ENCODE results near the gene MPIG6B.

MPIG6B gene

GRCh38 chr6:31770860-31771259 is 47.7 kb downstream of the MPIG6B start:
- H3K27ac ChIP-seq (ENCODE audit: low read length): no peak overlapping the region
- no peaks in the 10 kb centered on the region for H3K9me3 ChIP-seq (ENCODE audit: control insufficient read depth in 2 of 2, low read length in 2 of 2)
- no peak overlapping the region for H3K4me3 ChIP-seq (ENCODE audit: low read length in 2 of 2)
- H3K4me1 ChIP-seq (ENCODE audit: control insufficient read depth, insufficient read depth, low read length): peaks cover 6% of the 10 kb centered on the region
- H3K9ac ChIP-seq (ENCODE audit: low read length in 2 of 2): no peak overlapping the region
- H3K27me3 ChIP-seq (ENCODE audit: control insufficient read depth in 1 of 2, insufficient read depth in 2 of 2, low read length in 2 of 2): peaks cover 3 to 8% of the 10 kb centered on the region in 2 donors
- no peaks in the 10 kb centered on the region for H3K36me3 ChIP-seq (ENCODE audit: control insufficient read depth in 2 of 2, insufficient read depth in 2 of 2, low read length in 2 of 2)

GRCh38 chr6:31771992-31772358 is 48.8 kb downstream of the MPIG6B start:
- Histone ChIP-seq H3K4me1 (ENCODE audit: control insufficient read depth, insufficient read depth, low read length) (peaks cover 6% of the 10 kb centered on the region), H3K27me3 (ENCODE audit: control insufficient read depth in 1 of 2, insufficient read depth in 2 of 2, low read length in 2 of 2) (no peaks in the 10 kb centered on the region), H3K36me3 (ENCODE audit: control insufficient read depth in 2 of 2, insufficient read depth in 2 of 2, low read length in 2 of 2) (no peaks in the 10 kb centered on the region), H3K4me3 (ENCODE audit: low read length in 2 of 2) (no peak overlapping the region), H3K9me3 (ENCODE audit: control insufficient read depth in 2 of 2, low read length in 2 of 2) (no peaks in the 10 kb centered on the region), H3K27ac (ENCODE audit: low read length) (no peak overlapping the region), H3K9ac (ENCODE audit: low read length in 2 of 2) (no peak overlapping the region)

DNA sequence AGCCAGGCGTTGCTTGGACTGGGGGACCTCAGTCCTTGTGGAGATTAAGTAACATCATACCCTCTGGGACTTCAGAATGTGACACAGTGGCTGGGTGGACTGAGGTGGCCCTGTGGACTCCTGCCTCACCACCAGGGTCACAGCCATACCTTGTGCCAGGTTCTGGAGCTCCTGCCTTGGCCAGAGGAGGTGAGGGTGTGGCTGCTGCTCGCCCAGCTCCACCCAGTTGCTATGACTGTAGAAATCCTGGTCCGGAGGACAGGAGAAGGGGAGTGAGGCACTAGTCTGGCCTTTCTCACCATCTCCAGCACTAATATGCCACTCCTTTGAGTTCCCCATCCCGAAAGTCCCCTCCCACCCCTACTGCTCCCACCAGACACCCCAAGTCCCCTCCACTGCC is 52.0 kb downstream of the MPIG6B start:
- no peak overlapping the region for H3K9ac ChIP-seq (ENCODE audit: low read length in 2 of 2)
- H3K27me3 ChIP-seq (ENCODE audit: control insufficient read depth in 1 of 2, insufficient read depth in 2 of 2, low read length in 2 of 2): no peaks in the 10 kb centered on the region
- no peaks in the 10 kb centered on the region for H3K9me3 ChIP-seq (ENCODE audit: control insufficient read depth in 2 of 2, low read length in 2 of 2)
- no peak overlapping the region for H3K27ac ChIP-seq (ENCODE audit: low read length)
- no peak overlapping the region for H3K4me3 ChIP-seq (ENCODE audit: low read length in 2 of 2)
- peaks cover 9% of the 10 kb centered on the region for H3K4me1 ChIP-seq (ENCODE audit: control insufficient read depth, insufficient read depth, low read length)
- peaks cover 6 to 10% of the 10 kb centered on the region in 2 donors for H3K36me3 ChIP-seq (ENCODE audit: control insufficient read depth in 2 of 2, insufficient read depth in 2 of 2, low read length in 2 of 2)

- Histone ChIP-seq H3K27me3 (ENCODE audit: control insufficient read depth in 1 of 2, insufficient read depth in 2 of 2, low read length in 2 of 2) (no peaks in the 10 kb centered on the region), H3K4me1 (ENCODE audit: control insufficient read depth, insufficient read depth, low read length) (peaks cover 9% of the 10 kb centered on the region), H3K27ac (ENCODE audit: low read length) (no peak overlapping the region), H3K9ac (ENCODE audit: low read length in 2 of 2) (no peak overlapping the region), H3K36me3 (ENCODE audit: control insufficient read depth in 2 of 2, insufficient read depth in 2 of 2, low read length in 2 of 2) (peaks cover 13 to 17% of the 10 kb centered on the region in 2 donors), H3K4me3 (ENCODE audit: low read length in 2 of 2) (no peak overlapping the region), H3K9me3 (ENCODE audit: control insufficient read depth in 2 of 2, low read length in 2 of 2) (no peaks in the 10 kb centered on the region)
Measured at GRCh38 chr6:31775633-31776484, 52.7 kb downstream of the MPIG6B start.
